Suppressor macrophage treated with lipopolysaccharide for 1 hour (primary cell): Measurements from ENCODE around the gene LHX1.

Source experiments
- DNase-seq, 3 donors: peaks; one replicate each; pipeline ENCODE4 v3.0.0-alpha.2; 2020 to 2022

The LHX1 gene

GRCh38 chr17:36937001-36937958 lies at the start of gene LHX1:
Gene LHX1 (plus strand): TSS chr17:36937475. CDS start chr17:36938198, 723 bp downstream.
- peak; percentile 45 to 51 (median 50) for DNase-seq

- no peak for DNase-seq
Observed at GRCh38 chr17:36888236-36888951, 48.9 kb upstream of the LHX1 start.

GRCh38 chr17:36889770-36890349 lies 47.4 kb upstream of the LHX1 start:
- DNase-seq = no peak

GRCh38 chr17:36890398-36891168 lies 46.7 kb upstream of the LHX1 start:
- DNase-seq = no peak

- no peak for DNase-seq
Observed at GRCh38 chr17:36892112-36892838, 45.0 kb upstream of the LHX1 start.

- DNase-seq = no peak
Observed at GRCh38 chr17:36894177-36894576, 43.1 kb upstream of the LHX1 start.

GRCh38 chr17:36894925-36895324 lies 42.4 kb upstream of the LHX1 start:
- DNase-seq = no peak

GRCh38 chr17:36899250-36900159 lies 37.8 kb upstream of the LHX1 start:
- no peak for DNase-seq

GRCh38 chr17:36900160-36900512 lies 37.1 kb upstream of the LHX1 start:
- DNase-seq = no peak

- DNase-seq = no peak
Observed at GRCh38 chr17:36901506-36901905, 35.8 kb upstream of the LHX1 start.

- DNase-seq = no peak
Observed at GRCh38 chr17:36907407-36907806, 29.9 kb upstream of the LHX1 start.

GRCh38 chr17:36910513-36910912 lies 26.8 kb upstream of the LHX1 start:
- no peak for DNase-seq

- DNase-seq = no peak
Observed at GRCh38 chr17:36911001-36911400, 26.3 kb upstream of the LHX1 start.

GRCh38 chr17:36913132-36913531 lies 24.1 kb upstream of the LHX1 start:
- DNase-seq = no peak

GRCh38 chr17:36918211-36918691 lies 19.0 kb upstream of the LHX1 start:
- peak; percentile 66 to 79 (median 74) for DNase-seq

- no peak for DNase-seq
Observed at GRCh38 chr17:36919407-36919968, 17.8 kb upstream of the LHX1 start.

- DNase-seq = no peak
Observed at GRCh38 chr17:36920032-36921005, 17.0 kb upstream of the LHX1 start.

- peak; percentile 68 to 77 (median 74) for DNase-seq
Observed at GRCh38 chr17:36921095-36921851, 16.0 kb upstream of the LHX1 start.
